Hippocampal formation (tissue), 2 donors: ENCODE data around the gene UBE2L3.
A peak's percentile ranks its signal among the peaks of the same experiment; 100 is the strongest.
"Not testable (repeated sequence)": the region's sequence is repeated elsewhere in the genome, so short reads cannot be mapped to it uniquely, and the experiment has no call there.

Experiments used
- DNase-seq, 2 donors: peaks; one replicate each; lab custom pipeline; 2025; lab: John Stamatoyannopoulos, UW

UBE2L3 gene

GRCh38 chr22:21602579-21602978, 35.1 kb downstream of the UBE2L3 start:
- no peak for DNase-seq

- DNase-seq, result no peak
These were observed 36.5 kb downstream of the UBE2L3 start for GRCh38 chr22:21603973-21604372.

- no peak for DNase-seq
These were observed 38.5 kb downstream of the UBE2L3 start for GRCh38 chr22:21605887-21606564.

GRCh38 chr22:21606775-21607174, 39.3 kb downstream of the UBE2L3 start:
- DNase-seq, result no peak

GRCh38 chr22:21609556-21610157, 42.1 kb downstream of the UBE2L3 start:
- DNase-seq, result not testable (repeated sequence)

GRCh38 chr22:21611210-21611977, 43.9 kb downstream of the UBE2L3 start:
- no peak for DNase-seq

- no peak for DNase-seq
These were observed 45.3 kb downstream of the UBE2L3 start for GRCh38 chr22:21612858-21613257.

GRCh38 chr22:21613553-21614233, 46.2 kb downstream of the UBE2L3 start:
- no peak for DNase-seq

GRCh38 chr22:21615731-21616130, 48.2 kb downstream of the UBE2L3 start:
- DNase-seq, result no peak

- not testable (repeated sequence) for DNase-seq
These were observed 49.8 kb downstream of the UBE2L3 start for GRCh38 chr22:21617337-21617736.

GRCh38 chr22:21621025-21621424, 53.5 kb downstream of the UBE2L3 start:
- no peak for DNase-seq

GRCh38 chr22:21622011-21622918, 54.8 kb downstream of the UBE2L3 start:
- DNase-seq, result no peak

- DNase-seq, result peak in 1 of 2 donors; percentile 27
These were observed 55.6 kb downstream of the UBE2L3 start for GRCh38 chr22:21622919-21623647.

- DNase-seq, result no peak
These were observed 56.1 kb downstream of the UBE2L3 start for GRCh38 chr22:21623648-21623970.

GRCh38 chr22:21624120-21624879, 56.8 kb downstream of the UBE2L3 start:
- peak in 1 of 2 donors; percentile 15 for DNase-seq

- DNase-seq, result no peak
These were observed 57.6 kb downstream of the UBE2L3 start for GRCh38 chr22:21624880-21625791.

GRCh38 chr22:21626073-21626734, 58.7 kb downstream of the UBE2L3 start:
- no peak for DNase-seq

- no peak for DNase-seq
These were observed 59.4 kb downstream of the UBE2L3 start for GRCh38 chr22:21626735-21627469.
